Measurements from ENCODE around the gene PRXL2A.

Gene PRXL2A

GRCh38 chr10:80461208-80462183, 53.1 kb downstream of the PRXL2A start:
- DNase-seq (ENCODE audit: low read depth in 2 of 2): no peak

- DNase-seq (ENCODE audit: low read depth in 2 of 2): no peak
These were observed 54.1 kb downstream of the PRXL2A start for GRCh38 chr10:80462299-80462980.

DNA sequence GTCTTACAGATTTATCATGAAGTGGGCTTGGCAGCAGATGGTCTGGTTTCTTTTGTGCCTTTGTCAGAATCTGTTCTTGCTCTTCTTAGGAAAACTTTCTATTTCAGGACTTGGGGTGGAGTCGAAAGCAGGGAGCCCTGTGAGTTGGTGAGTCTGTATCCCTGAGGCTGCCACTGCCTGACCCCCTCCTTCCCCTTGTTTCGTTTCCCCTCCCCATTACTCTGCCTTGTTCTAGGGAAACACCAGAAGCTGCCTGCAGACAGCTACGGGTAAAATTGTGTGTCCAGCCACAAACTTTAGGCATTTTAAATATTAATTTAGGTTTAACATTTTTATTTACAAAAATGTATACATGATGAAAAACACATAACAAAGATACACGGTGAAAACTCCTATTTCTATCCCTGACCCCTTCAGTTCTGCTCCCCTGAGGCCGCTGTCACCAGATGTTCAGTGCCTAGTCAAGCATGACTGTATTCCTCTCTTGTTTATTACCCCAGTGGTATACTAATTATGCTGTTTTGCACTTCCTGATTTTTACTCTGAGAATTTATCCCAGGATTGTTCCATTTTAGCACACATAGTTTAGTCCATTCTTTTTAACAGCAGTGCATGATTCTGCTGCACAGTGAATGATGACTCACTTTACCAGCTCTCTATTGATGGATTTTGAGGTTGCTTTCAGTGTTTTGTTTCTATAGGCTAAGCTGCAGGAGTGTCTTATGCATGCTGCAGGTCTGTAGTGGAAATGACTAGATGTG, 54.8 kb downstream of the PRXL2A start:
- no peak for DNase-seq (ENCODE audit: low read depth in 2 of 2)

GRCh38 chr10:80463868-80464267, 55.5 kb downstream of the PRXL2A start:
- DNase-seq (ENCODE audit: low read depth in 2 of 2): no peak

DNA sequence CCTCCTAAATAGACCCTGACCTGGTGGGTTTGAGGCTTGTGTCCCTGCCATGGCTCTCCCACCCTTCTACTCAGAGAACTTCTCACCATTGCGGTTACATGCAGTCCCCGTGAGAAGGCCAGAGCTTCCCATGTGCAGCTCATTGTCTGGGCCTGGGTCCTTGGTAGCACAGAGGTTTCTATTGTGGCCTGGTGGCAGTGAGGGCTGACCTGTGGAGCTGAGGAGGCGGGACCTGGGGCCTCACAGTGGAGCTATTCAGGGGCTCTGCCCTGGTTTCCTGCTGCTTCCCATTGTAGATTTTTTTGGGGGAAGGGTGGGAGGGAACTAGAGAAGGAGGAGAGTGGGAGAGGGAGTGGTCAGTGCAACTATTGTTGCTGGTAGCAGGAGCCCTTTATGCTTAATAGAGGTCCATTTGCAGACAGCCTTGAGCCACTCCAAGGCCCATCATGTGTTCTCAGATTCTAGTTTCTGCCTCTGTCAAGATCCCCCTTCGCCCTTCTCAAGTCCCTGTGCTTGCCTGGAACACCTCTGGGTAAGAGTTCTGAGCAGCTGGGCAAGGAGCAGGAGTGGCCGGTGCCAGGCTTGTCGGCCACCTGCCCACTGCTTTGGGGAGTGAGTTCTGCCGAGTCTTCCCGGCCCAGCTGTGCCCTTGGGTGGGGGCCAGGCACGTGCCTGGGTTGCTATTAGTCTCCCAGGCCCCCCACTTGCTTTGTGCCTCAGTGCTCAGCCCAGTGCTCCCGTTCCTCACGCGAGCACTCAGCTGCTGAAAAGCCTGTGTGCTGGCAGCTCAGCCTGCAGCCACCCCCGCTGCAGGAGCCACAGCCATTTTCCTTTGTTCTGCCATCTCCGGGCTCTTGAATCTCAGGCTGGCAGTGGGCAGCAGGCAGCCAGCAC, 56.5 kb downstream of the PRXL2A start:
- no peak for DNase-seq (ENCODE audit: low read depth in 2 of 2)

DNA sequence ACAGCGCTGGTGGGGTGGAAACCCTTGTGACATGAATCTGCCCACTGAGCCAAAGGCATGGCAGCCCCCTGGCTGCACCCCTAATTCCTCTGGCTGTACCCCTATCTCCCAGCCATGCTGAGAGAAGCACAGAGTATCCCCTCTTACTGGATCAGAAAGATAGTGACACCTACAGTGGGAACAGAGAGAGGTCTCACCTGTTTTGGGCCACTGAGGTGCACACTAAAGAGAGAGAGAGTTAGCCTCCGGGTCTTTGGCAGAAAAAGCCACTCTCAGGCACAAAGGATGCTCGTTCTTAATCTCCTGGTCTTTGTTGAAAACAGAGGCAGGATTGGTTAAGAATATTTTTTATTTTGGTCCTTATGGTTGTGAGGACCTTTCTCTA, 57.1 kb downstream of the PRXL2A start:
- no peak for DNase-seq (ENCODE audit: low read depth in 2 of 2)

- DNase-seq (ENCODE audit: low read depth in 2 of 2): no peak
These were observed 57.7 kb downstream of the PRXL2A start for GRCh38 chr10:80465839-80466590.

GRCh38 chr10:80466724-80467326, 58.5 kb downstream of the PRXL2A start:
- DNase-seq (ENCODE audit: low read depth in 2 of 2): no peak

DNA sequence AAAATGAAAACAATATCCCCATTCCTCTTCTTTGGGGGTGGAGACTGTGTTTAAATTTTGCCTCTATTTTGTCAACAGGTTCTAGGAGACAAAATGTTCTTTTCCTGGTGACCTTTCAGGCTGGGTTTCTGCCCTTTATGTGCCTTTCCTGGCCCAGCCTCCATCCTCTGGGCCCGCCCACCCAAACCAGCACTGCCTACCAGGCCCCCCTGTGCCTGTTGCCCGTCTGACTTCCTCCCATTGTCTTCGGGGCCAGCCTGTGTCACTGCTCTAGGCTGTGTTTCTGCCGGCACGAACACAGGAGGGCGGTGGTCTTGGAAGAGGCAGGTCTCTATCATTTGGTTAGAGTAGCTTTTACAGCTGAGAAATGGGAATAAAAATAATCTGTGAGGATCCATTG, 59.7 kb downstream of the PRXL2A start:
- no peak for DNase-seq (ENCODE audit: low read depth in 2 of 2)

GRCh38 chr10:80468806-80469421, 60.6 kb downstream of the PRXL2A start:
- DNase-seq (ENCODE audit: low read depth in 2 of 2): no peak

GRCh38 chr10:80470266-80470665, 61.9 kb downstream of the PRXL2A start:
- no peak for DNase-seq (ENCODE audit: low read depth in 2 of 2)

DNA sequence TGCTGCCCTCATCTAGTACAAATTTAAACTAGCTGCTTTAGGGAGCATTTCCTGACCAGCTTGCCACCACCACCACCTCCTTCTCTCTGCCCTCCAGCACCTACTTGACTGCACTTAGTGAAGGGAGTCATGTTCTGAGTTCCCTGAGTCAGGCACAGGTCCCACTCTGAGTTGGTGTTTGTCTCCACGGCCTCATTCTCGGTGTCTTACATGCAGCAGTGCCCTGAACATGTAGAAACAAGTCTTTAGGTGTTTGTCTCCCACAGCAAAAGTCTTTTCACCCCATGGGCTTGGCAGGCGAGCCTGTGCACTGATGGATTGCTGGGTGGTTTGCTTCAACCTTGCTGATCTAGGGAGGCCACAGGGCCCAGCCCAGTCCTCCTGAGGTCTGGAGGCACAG, 62.6 kb downstream of the PRXL2A start:
- no peak for DNase-seq (ENCODE audit: low read depth in 2 of 2)

GRCh38 chr10:80471715-80472233, 63.4 kb downstream of the PRXL2A start:
- no peak for DNase-seq (ENCODE audit: low read depth in 2 of 2)

GRCh38 chr10:80472234-80473095, 64.1 kb downstream of the PRXL2A start:
- no peak for DNase-seq (ENCODE audit: low read depth in 2 of 2)

GRCh38 chr10:80473096-80473657, 64.8 kb downstream of the PRXL2A start:
- no peak for DNase-seq (ENCODE audit: low read depth in 2 of 2)

DNA sequence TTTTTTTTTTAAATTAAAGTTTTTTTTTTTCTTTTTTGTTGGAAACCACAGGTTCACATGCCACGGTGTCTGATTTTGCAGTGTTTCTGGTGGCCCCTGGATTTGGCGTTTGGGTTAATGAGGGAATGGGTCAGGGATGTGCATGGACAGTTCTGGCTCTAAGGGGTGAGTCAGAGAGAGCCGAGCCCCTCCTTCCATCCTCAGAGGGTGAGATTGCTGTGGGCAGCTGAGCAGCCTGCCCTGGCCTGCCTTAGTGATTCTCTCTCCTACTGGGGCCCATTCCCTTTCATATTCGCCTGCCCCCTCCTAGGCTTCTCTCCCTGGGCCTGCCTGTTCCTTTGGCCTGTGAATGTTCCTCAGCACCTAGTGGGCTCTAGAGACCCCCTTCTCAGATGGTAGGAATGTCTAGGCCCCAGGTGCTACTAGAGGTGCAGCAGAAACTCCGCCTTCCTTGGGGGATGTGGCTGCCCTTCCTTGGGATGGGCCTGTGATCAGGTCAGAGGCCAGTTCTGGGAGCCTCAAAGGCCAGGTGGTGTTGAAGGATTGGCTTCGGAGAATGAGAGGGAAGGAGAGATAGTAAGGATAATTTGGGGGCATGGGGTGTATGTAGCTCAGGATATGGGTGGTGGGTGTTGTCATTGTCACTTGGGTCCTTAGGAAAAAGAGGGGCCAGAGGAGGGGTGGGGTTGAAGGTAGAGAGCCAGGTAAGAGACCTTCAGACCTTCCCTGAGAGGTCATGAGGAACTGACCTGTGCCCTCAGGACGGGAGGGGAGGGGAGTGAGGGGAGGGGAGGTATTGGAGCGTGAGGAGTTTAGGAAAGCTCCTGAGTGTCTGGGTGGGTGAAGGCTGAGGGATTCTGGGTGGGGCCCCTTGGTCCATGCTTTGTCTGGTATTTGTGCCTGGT, 65.6 kb downstream of the PRXL2A start:
- no peak for DNase-seq (ENCODE audit: low read depth in 2 of 2)

DNA sequence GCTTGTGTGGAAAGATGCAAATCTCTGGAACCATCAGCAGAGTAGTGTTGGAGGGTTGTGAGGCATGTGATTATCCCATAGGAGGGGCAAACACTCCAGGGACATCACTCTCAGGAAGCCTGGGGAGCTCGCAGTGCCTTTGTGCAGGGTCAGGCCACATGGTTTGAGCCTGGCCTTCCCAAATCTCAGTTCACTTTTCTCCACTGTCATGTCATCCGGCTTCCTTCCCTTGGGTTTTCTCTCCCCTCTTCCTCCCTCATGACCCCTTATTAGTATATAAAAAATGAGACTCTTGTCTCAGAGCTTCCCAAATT, 66.2 kb downstream of the PRXL2A start:
- no peak for DNase-seq (ENCODE audit: low read depth in 2 of 2)

Measured in activated CD4-positive, alpha-beta T cell treated with anti-CD3 and anti-CD28 coated beads for 24 hours (primary cell).